Gastrocnemius medialis (tissue), 4 donors: ENCODE measurements around the gene SHC3. TPM values are rescaled to one million over a fixed set of nuclear protein-coding genes. Genes with fewer than 3 reads are reported as not detected.

Experiments used
- ATAC-seq, 2 donors: fragments of 150-250 bp; one replicate each; pipeline ENCODE4 v1.9.1; 2016
- DNase-seq, 2 donors: peaks; one replicate each; pipeline ENCODE4 v3.0.0-alpha.2; 2019
- H3K27ac ChIP-seq, 4 donors: fragments of 200-600 bp; sonication (generic); 1 replicate in 1 of 4; 2 replicates in 3 of 4; pipeline ENCODE4 v1.5.1; 2016 to 2018; ENCODE audit warnings: mild to moderate bottlenecking in 2 of 4, moderate library complexity in 1 of 4
- H3K27me3 ChIP-seq, 3 donors: fragments of 200-600 bp; sonication (generic) in 2 of 3; 1 replicate in 1 of 3; 2 replicates in 2 of 3; pipeline versions ENCODE4 v1.5.1 to v1.6.0; 2016 to 2019; ENCODE audit warnings: mild to moderate bottlenecking in 1 of 3, moderate library complexity in 1 of 3
- H3K36me3 ChIP-seq, 2 donors: fragments of 200-600 bp; sonication (generic) in 1 of 2; one replicate each; pipeline ENCODE4 v1.5.1; 2017 to 2018
- H3K4me1 ChIP-seq, 2 donors: fragments of 200-600 bp; sonication (generic) in 1 of 2; one replicate each; pipeline ENCODE4 v1.5.1; 2016 to 2017; ENCODE audit warnings: mild to moderate bottlenecking in 2 of 2
- H3K4me3 ChIP-seq, 4 donors: fragments of 200-600 bp; sonication (generic) in 3 of 4; 1 replicate in 1 of 4; 2 replicates in 3 of 4; pipeline ENCODE4 v1.5.1; 2016 to 2019; ENCODE audit warnings: mild to moderate bottlenecking in 2 of 4
- H3K9me3 ChIP-seq, 3 donors: fragments of 200-600 bp; sonication (generic) in 2 of 3; 1 replicate in 1 of 3; 2 replicates in 2 of 3; pipeline ENCODE4 v1.5.1; 2016 to 2019
- POLR2A ChIP-seq, 2 donors: fragments of 450-650 bp; IDR thresholded peaks; one replicate each; pipeline ENCODE4 v1.6.1; 2017; ENCODE audit warnings: antibody characterized with exemption in 2 of 2, mild to moderate bottlenecking in 2 of 2, moderate library complexity in 2 of 2
- in situ Hi-C, 4 donors: fragments of 200-750 bp; cut with MboI; loops; one replicate each; pipeline versions ENCODE4 v1.15.0 to v1.8.0; 2017; ENCODE audit warnings: low sequenced_read_pairs in 4 of 4
- intact Hi-C: fragments of 100-400 bp; cut with DNase I; formaldehyde crosslinking; loops from one replicate; pipeline ENCODE4 v1.15.1; 2023; ENCODE audit warnings: low total_unique reads
- total RNA-seq, 4 donors: library from RNA; depleted of rRNA; stranded (reverse); fragments of >200 nt; gene quantifications; one replicate each; pipeline versions ENCODE4 v1.1.0 to v1.2.3, GENCODE V29; 2016
- TF ChIP-seq, protein P1 (sequence below), 5 experiments: fragments of 450-650 bp in 3 of 5; fragments of 200-600 bp in 2 of 5; sonication (generic) in 2 of 5; IDR thresholded peaks in 4 of 5; conservative IDR thresholded peaks in 1 of 5; 1 replicate in 4 of 5; 2 replicates in 1 of 5; pipeline ENCODE4 v1.5.1; 2016 to 2019; ENCODE audit warnings: antibody characterized with exemption in 5 of 5, mild to moderate bottlenecking in 3 of 5, moderate library complexity in 3 of 5

SHC3 gene, protein sequence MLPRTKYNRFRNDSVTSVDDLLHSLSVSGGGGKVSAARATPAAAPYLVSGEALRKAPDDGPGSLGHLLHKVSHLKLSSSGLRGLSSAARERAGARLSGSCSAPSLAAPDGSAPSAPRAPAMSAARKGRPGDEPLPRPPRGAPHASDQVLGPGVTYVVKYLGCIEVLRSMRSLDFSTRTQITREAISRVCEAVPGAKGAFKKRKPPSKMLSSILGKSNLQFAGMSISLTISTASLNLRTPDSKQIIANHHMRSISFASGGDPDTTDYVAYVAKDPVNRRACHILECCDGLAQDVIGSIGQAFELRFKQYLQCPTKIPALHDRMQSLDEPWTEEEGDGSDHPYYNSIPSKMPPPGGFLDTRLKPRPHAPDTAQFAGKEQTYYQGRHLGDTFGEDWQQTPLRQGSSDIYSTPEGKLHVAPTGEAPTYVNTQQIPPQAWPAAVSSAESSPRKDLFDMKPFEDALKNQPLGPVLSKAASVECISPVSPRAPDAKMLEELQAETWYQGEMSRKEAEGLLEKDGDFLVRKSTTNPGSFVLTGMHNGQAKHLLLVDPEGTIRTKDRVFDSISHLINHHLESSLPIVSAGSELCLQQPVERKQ
- total RNA-seq, result under 1 TPM in 3 of 4 donors, not detected in 1; 0.09 to 0.29 (median 0.15) TPM

DNA sequence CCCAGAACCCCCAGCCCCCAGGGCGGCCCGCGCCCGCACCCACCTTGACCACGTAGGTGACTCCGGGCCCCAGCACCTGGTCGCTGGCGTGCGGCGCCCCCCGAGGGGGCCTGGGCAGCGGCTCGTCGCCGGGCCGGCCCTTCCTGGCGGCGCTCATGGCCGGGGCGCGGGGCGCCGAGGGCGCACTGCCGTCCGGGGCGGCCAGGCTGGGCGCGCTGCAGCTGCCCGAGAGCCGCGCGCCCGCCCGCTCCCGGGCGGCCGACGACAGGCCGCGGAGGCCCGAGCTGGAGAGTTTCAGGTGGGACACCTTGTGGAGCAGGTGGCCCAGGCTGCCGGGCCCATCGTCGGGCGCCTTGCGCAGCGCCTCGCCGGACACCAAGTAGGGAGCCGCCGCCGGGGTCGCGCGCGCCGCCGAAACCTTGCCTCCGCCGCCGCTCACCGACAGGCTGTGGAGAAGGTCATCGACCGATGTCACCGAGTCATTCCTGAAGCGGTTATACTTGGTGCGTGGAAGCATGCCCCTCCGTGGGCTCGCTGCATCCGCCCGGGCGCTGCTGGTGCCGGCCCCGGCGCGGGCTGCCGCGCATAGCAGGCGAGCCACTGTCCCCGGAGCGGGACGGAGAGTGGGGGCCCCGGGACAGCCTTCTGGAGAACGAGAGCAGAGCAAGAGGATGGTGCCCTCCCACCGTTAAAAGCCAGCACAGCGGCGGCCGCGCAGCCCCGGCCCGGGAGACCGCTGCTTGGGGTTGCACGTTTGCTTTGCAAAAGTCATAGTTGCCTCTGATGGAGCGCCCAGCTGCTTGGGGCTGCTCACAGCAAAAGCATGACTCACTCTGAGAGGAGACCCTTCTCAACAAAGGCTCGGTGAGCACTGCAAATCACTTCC lies at the start of gene SHC3:
Gene SHC3 (minus strand): TSS at position 875 of the 886 bp plus-strand sequence. CDS start 358 bp downstream, at position 517.
- ATAC-seq (no peak), DNase-seq (no peak)
- Histone ChIP-seq H3K4me3 (peak within 1 kb of the TSS; percentile 17 to 63 (median 46)), H3K9me3 (no peaks in the 10 kb centered on the region), H3K36me3 (no peaks in the 10 kb centered on the region), H3K4me1 (peaks cover 18 to 28% of the 10 kb centered on the region in 2 donors), H3K27ac (peak within 1 kb of the TSS in 3 of 4 donors; percentile 27 to 44 (median 30)), H3K27me3 (peaks cover 24 to 37% (median 31%) of the 10 kb centered on the region in 3 donors)
- no peak for TF ChIP-seq POLR2A (IDR thresholded peaks at IDR 0.05)
- TF ChIP-seq, protein P1, sequence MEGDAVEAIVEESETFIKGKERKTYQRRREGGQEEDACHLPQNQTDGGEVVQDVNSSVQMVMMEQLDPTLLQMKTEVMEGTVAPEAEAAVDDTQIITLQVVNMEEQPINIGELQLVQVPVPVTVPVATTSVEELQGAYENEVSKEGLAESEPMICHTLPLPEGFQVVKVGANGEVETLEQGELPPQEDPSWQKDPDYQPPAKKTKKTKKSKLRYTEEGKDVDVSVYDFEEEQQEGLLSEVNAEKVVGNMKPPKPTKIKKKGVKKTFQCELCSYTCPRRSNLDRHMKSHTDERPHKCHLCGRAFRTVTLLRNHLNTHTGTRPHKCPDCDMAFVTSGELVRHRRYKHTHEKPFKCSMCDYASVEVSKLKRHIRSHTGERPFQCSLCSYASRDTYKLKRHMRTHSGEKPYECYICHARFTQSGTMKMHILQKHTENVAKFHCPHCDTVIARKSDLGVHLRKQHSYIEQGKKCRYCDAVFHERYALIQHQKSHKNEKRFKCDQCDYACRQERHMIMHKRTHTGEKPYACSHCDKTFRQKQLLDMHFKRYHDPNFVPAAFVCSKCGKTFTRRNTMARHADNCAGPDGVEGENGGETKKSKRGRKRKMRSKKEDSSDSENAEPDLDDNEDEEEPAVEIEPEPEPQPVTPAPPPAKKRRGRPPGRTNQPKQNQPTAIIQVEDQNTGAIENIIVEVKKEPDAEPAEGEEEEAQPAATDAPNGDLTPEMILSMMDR (IDR thresholded peaks at IDR 0.05 in 4 of 5, conservative IDR thresholded peaks at IDR 0.05 in 1 of 5), result no peak
- in situ Hi-C loops (no loop called here), intact Hi-C loops (no loop called here)

DNA sequence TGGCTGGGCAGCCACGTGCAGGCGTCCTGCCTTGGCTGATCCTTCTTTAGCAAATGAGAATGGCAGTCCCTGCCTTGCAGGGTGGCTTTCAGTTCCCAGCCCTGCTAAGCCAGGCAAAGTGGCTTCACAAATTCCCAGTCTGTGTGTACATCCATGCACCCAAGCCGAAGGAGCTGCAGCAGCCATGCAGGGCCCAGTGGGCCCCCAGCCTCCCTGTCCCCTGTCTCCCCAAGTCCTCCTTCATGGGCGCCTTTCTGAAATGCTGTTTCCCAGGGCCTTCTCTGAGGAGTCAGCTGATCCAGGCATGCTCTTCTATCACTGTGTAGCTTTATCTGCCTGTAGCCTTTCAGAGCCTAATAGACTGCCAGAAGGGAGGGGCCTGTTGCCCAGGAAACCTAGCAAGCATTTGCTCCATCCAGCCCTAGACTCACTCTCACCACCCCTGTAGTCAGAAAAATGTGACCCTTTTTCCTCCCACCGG lies 47.4 kb upstream of the SHC3 start:
- TF ChIP-seq, protein P1 (IDR thresholded peaks at IDR 0.05 in 4 of 5, conservative IDR thresholded peaks at IDR 0.05 in 1 of 5), result no peak
- no peak for TF ChIP-seq POLR2A (IDR thresholded peaks at IDR 0.05)

DNA sequence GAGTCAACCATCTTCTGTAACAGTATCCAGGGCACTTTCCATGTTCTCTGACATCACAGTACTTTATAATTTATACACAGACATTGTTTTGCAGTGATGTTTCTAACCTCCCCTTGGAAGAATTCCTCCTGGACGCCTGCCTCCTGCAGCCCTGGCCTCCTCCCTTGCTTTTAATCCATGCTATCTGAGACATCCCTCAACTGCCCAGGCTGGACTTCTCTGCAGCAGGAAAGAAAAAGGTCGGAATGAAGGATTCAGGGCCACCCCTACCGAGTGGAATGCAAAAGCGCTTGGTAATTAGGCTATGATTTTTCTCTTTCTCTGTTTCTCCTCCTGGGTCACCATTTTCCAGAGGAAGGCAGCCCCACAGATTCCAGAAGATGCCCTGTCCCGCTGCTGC lies 47.0 kb upstream of the SHC3 start:
- DNase-seq, result no peak
- no peak for ATAC-seq
- no peak for TF ChIP-seq POLR2A (IDR thresholded peaks at IDR 0.05)
- TF ChIP-seq, protein P1 (IDR thresholded peaks at IDR 0.05 in 4 of 5, conservative IDR thresholded peaks at IDR 0.05 in 1 of 5), result no peak
- intact Hi-C loops (no loop called here), in situ Hi-C loops (no loop called here)
- H3K36me3 ChIP-seq, result no peaks in the 10 kb centered on the region
- no peak overlapping the region for H3K4me3 ChIP-seq
- no peak overlapping the region for H3K27ac ChIP-seq
- H3K27me3 ChIP-seq, result no peaks in the 10 kb centered on the region
- H3K9me3 ChIP-seq, result no peaks in the 10 kb centered on the region
- no peaks in the 10 kb centered on the region for H3K4me1 ChIP-seq

More for the DNA sequence above, 47.4 kb upstream of the SHC3 start:
- H3K4me3 ChIP-seq, result no peak overlapping the region
- no peaks in the 10 kb centered on the region for H3K36me3 ChIP-seq
- H3K27me3 ChIP-seq, result no peaks in the 10 kb centered on the region
- no peaks in the 10 kb centered on the region for H3K9me3 ChIP-seq
- H3K4me1 ChIP-seq, result no peaks in the 10 kb centered on the region
- in situ Hi-C loops, result no loop called here
- H3K27ac ChIP-seq, result no peak overlapping the region
- intact Hi-C loops, result no loop called here
- DNase-seq (no peak), ATAC-seq (no peak)

DNA sequence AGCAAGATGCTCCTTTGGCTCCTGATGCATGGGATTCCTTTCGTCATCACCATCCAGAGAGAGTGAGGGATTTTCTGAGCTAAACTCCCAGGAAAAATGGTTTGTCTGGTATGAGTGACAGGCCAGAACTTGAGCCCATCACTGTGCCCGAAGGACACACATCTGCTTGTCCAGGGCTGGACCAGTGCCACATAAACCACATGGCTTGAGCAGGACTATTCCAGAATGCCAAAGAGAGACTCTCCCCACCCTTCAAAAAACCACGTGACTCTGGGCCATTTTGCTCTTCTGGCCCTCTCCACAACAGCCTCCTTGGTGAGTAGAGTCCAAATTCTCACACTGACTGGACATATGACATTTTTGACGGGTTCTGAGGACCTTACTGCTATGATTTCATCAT lies 46.4 kb upstream of the SHC3 start:
- no peak for TF ChIP-seq POLR2A (IDR thresholded peaks at IDR 0.05)
- TF ChIP-seq, protein P1 (IDR thresholded peaks at IDR 0.05 in 4 of 5, conservative IDR thresholded peaks at IDR 0.05 in 1 of 5), result no peak
- intact Hi-C loops (no loop called here), in situ Hi-C loops (no loop called here)
- Histone ChIP-seq H3K27me3 (no peaks in the 10 kb centered on the region), H3K4me1 (no peaks in the 10 kb centered on the region), H3K4me3 (no peak overlapping the region), H3K36me3 (no peaks in the 10 kb centered on the region), H3K27ac (no peak overlapping the region), H3K9me3 (no peaks in the 10 kb centered on the region)
- DNase-seq (no peak), ATAC-seq (no peak)
